ENCODE measurements around the gene IPO11.

Gene IPO11

DNA sequence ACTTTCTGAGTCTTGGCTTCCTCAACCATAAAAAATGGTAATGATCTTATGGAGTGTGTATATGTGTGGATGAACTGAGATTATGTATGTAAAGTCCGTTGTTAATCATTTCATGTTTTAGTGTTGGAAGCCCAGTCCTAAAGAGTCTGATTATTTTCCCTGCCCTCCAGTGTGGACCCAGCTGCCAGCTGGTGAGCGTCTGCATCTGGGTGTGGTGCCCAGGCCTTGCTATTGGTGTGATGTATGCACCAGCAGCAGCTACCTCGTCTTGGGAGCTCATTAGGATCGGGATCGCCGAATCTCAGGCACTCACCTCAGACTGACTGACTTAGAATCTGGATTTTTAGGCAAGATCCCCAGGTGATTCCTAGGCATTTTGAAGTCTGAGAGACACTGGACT, 229.9 kb downstream of the IPO11 start:
- Mint-ChIP-seq H3K9me3 (no peaks in the 10 kb centered on the region), H3K4me1 (no peaks in the 10 kb centered on the region), H3K27me3 (ENCODE audit: low read depth, poor library complexity) (peaks cover 6% of the 10 kb centered on the region), H3K36me3 (ENCODE audit: low read depth) (peaks cover 4% of the 10 kb centered on the region), H3K27ac (no peak overlapping the region), H3K4me3 (no peak overlapping the region)
- TF ChIP-seq, protein P1, sequence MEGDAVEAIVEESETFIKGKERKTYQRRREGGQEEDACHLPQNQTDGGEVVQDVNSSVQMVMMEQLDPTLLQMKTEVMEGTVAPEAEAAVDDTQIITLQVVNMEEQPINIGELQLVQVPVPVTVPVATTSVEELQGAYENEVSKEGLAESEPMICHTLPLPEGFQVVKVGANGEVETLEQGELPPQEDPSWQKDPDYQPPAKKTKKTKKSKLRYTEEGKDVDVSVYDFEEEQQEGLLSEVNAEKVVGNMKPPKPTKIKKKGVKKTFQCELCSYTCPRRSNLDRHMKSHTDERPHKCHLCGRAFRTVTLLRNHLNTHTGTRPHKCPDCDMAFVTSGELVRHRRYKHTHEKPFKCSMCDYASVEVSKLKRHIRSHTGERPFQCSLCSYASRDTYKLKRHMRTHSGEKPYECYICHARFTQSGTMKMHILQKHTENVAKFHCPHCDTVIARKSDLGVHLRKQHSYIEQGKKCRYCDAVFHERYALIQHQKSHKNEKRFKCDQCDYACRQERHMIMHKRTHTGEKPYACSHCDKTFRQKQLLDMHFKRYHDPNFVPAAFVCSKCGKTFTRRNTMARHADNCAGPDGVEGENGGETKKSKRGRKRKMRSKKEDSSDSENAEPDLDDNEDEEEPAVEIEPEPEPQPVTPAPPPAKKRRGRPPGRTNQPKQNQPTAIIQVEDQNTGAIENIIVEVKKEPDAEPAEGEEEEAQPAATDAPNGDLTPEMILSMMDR (IDR thresholded peaks at IDR 0.05), result no peak
- DNase-seq, result no peak

DNA sequence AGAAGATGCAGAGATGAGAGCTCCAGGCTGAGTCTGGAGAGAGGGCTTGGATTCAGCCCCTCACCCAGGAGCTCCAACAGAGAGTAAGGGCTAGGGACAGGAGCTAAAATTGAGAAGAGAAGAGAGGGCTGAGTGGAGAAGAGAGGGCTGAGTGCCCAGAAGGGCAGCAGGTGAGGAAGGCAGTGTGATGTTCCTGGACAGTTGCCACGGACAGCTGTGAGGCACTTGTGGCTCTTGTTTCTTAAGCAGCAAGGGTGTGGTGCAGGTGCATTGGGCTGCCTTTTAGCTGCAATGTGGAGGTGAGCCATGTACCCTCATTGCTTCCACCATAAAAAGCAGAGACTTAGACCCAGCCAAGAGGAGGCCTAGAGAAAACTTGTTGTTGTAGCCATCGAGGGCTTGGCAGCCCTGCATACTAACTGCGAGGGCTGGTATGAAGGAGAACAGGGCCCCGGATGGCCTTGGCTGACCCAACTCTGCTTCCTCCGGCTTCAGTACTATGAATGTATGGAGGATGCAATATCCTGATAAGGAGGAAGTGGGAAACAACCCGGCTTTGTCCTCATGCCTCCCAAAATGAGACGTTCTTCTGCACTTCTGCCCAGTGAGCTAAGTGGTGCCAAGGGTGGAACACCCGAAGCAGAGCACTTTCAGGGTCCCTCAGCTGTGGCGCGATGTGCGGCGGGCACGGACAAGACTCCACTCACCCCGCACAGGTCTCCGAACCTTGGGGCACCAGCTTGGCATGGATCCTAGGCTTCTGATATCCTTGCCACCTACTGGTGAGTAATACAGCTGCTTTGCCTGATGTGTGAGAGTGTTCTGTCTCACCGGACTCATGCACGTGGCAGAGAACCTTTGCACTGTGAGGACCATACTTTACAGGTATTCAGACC, 231.2 kb downstream of the IPO11 start:
- Mint-ChIP-seq H3K36me3 (ENCODE audit: low read depth) (peaks cover 4% of the 10 kb centered on the region), H3K4me3 (no peak overlapping the region), H3K27me3 (ENCODE audit: low read depth, poor library complexity) (peaks cover 6% of the 10 kb centered on the region), H3K9me3 (no peaks in the 10 kb centered on the region), H3K4me1 (no peaks in the 10 kb centered on the region), H3K27ac (no peak overlapping the region)
- TF ChIP-seq, protein P1 (IDR thresholded peaks at IDR 0.05), result no peak
- DNase-seq, result no peak

DNA sequence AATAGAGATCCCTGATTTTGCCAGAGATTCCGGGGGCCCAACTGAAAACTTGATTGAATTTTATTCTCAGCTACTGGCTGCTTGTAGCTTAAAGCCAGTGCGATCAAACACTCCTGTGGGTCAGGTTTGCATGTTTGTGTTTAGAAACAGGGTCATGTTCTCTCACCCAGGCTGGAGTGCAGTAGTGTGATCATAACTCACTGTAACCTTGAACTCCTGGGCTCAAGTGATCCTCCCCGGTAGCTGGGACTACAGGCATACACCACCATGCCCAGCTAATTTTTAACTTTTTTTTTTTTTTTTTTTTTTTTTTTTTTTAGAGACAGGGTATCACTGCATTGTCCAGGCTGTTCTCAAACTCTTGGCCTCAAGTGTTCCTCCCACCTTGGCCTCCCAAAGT, 232.7 kb downstream of the IPO11 start:
- Mint-ChIP-seq H3K4me3 (no peak overlapping the region), H3K4me1 (no peaks in the 10 kb centered on the region), H3K36me3 (ENCODE audit: low read depth) (peaks cover 4% of the 10 kb centered on the region), H3K9me3 (no peaks in the 10 kb centered on the region), H3K27me3 (ENCODE audit: low read depth, poor library complexity) (peaks cover 6% of the 10 kb centered on the region), H3K27ac (no peak overlapping the region)
- TF ChIP-seq, protein P1 (IDR thresholded peaks at IDR 0.05), result no peak
- no peak for DNase-seq

DNA sequence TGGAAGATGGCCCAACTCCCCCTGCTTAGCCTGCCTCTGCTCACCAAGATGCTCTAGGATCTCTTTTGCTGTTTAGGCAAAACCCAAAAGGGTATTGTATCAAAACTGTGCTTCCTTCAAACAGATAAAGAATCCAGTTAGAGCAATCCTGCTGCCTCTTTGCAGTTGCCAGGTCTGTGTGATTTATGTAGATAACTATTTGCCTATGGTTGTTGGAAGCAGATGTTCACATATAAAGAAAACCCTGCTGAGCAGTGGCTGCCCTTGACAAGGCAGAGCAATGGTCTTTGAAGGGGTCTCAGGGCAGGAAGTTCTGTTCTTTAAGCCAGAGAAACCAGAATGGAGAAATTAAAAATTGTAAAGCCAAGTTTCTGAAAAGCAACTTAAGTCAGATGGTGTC, 234.7 kb downstream of the IPO11 start:
- Mint-ChIP-seq H3K36me3 (ENCODE audit: low read depth) (peaks cover 4% of the 10 kb centered on the region), H3K4me1 (no peaks in the 10 kb centered on the region), H3K9me3 (no peaks in the 10 kb centered on the region), H3K27ac (no peak overlapping the region), H3K4me3 (no peak overlapping the region), H3K27me3 (ENCODE audit: low read depth, poor library complexity) (peaks cover 6% of the 10 kb centered on the region)
- TF ChIP-seq, protein P1 (IDR thresholded peaks at IDR 0.05), result no peak
- DNase-seq, result no peak

DNA sequence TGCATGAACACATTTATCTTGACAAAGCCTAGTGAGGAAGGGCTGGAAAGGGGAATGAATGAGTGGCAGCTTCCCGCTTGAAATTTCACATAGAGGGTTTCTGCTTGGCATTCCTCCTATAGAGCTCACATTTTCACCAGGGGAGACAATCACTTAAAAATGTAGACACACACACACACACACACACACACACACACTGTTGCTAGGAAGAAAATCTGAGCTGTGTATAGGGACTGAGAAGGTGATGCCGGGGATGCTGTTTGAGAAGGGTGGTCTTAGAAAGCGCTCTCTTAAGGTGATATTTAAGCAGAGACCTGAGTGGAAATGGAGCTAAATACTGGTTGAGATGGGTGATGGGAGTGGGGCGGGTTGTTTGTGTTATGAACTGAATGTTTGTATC, 236.5 kb downstream of the IPO11 start:
- Mint-ChIP-seq H3K9me3 (no peaks in the 10 kb centered on the region), H3K36me3 (ENCODE audit: low read depth) (peaks cover 4% of the 10 kb centered on the region), H3K27me3 (ENCODE audit: low read depth, poor library complexity) (peaks cover 6% of the 10 kb centered on the region), H3K4me1 (no peaks in the 10 kb centered on the region), H3K27ac (no peak overlapping the region), H3K4me3 (no peak overlapping the region)
- TF ChIP-seq, protein P1 (IDR thresholded peaks at IDR 0.05), result no peak
- DNase-seq, result no peak

Measured in nephron progenitor cell (in vitro differentiated cells).